Stimulated activated CD4-positive, alpha-beta T cell treated with anti-CD3 and anti-CD28 coated beads, Interleukin-4, amount 100 ng/mL, for 1 hour (primary cell): ENCODE data around the gene PCDHGB5.
"Not testable (repeated sequence)": the region's sequence is repeated elsewhere in the genome, so short reads cannot be mapped to it uniquely, and the experiment has no call there.

Experiments
- DNase-seq: peaks from one replicate; pipeline ENCODE4 v3.0.0-alpha.2; 2020

The PCDHGB5 gene

DNA sequence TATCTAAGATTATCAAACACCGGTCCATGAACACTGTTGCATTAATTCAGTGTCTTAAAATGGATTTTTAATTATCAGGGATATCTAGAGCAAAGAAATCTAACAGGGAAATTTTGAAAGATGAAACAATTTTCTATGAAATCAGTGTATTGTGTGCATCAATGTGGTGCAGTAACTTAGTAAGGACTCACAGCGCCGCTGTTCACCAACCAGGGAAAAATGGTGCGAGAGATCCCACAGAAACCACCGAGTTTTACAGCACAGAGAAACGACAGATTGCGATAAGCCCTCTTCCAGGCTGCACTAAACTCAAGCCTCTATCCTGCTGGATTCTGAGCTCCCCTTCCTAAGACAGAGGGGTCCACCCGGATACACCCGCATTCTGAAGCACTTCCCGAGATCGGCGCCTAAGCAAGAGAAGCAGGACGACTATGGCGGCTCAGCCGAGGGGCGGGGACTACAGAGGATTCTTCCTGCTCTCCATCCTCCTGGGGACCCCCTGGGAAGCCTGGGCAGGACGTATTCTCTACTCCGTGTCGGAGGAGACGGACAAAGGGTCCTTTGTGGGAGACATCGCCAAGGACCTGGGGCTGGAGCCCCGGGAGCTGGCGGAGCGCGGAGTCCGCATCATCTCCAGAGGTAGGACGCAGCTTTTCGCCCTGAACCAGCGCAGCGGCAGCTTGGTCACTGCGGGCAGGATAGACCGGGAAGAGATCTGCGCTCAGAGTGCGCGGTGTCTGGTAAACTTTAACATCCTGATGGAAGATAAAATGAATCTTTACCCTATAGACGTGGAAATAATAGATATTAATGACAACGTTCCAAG, 15.1 kb upstream of the PCDHGB5 start, which contains the start of gene PCDHGA7:
Gene PCDHGA7 (plus strand): TSS at position 274 of the 826 bp plus-strand sequence. CDS start 158 bp downstream, at position 432.
- DNase-seq, result no peak

DNA sequence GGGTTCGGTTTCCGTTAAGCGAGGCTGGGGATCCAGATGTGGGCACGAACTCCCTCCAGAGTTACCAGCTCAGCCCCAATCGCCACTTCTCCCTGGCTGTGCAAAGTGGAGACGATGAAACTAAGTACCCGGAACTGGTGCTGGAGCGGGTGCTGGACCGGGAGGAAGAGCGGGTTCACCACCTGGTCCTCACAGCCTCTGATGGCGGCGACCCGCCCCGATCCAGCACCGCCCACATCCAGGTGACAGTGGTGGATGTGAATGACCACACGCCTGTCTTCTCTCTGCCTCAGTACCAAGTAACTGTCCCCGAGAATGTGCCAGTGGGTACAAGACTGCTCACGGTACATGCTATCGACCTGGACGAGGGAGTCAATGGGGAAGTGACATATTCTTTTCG, 14.4 kb upstream of the PCDHGB5 start:
- no peak for DNase-seq

DNA sequence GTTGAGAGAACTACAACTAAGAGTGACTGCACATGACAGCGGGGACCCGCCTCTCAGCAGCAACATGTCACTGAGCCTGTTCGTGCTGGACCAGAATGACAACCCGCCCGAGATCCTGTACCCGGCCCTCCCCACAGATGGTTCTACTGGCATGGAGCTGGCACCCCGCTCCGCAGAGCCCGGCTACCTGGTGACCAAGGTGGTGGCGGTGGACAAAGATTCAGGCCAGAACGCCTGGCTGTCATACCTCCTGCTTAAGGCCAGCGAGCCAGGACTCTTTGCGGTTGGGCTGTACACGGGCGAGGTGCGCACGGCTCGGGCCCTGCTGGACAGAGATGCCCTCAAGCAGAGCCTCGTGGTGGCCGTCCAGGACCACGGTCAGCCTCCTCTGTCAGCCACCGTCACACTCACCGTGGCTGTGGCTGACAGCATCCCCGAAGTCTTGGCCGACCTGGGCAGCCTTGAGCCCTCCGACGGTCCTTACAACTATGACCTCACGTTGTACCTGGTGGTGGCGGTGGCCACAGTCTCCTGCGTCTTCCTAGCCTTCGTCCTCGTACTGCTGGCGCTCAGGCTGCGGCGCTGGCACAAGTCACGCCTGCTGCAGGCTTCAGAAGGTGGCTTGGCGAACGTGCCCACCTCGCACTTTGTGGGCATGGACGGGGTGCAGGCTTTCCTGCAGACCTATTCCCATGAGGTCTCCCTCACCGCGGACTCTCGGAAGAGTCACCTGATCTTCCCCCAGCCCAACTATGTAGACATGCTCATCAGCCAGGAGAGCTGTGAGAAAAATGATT, 13.1 kb upstream of the PCDHGB5 start:
- no peak for DNase-seq

DNA sequence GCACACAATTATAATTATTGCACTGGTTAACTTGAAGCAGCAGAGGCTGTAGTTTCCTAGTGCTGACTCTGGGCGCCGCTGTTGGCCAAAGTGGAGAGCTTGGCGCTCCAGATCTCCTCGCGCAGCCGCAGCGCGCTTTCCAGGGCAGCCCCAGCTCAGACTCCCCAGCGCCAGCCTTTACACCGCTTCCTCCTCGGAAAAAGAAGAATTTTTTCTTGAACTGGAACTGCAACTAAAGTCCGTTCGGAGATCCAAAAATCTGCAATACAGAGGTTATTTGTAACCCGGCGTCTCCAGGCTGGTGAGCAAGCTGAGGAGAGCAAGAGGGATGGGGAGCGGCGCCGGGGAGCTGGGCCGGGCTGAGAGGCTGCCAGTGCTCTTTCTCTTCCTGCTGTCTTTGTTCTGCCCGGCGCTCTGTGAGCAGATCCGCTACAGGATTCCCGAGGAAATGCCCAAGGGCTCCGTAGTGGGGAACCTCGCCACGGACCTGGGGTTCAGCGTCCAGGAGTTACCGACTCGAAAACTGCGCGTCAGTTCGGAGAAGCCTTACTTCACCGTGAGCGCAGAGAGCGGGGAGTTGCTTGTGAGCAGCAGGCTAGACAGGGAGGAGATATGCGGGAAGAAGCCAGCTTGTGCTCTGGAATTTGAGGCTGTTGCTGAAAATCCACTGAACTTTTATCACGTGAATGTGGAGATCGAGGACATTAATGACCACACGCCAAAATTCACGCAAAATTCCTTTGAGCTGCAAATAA, 10.0 kb upstream of the PCDHGB5 start, which contains the start of gene PCDHGB4:
Gene PCDHGB4 (plus strand): TSS at position 142 of the 755 bp plus-strand sequence. CDS start 187 bp downstream, at position 329.
- peak; percentile 39 for DNase-seq

DNA sequence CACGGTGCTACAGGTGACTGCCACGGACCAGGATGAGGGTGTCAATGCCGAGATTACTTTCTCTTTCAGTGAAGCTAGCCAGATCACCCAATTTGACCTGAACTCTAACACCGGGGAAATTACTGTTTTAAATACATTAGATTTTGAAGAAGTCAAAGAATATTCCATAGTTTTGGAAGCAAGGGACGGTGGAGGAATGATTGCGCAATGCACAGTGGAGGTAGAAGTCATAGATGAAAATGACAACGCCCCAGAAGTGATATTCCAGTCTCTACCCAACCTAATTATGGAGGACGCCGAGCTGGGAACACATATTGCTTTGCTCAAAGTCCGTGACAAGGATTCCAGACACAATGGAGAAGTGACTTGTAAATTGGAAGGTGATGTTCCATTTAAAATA, 9.1 kb upstream of the PCDHGB5 start:
- no peak for DNase-seq

DNA sequence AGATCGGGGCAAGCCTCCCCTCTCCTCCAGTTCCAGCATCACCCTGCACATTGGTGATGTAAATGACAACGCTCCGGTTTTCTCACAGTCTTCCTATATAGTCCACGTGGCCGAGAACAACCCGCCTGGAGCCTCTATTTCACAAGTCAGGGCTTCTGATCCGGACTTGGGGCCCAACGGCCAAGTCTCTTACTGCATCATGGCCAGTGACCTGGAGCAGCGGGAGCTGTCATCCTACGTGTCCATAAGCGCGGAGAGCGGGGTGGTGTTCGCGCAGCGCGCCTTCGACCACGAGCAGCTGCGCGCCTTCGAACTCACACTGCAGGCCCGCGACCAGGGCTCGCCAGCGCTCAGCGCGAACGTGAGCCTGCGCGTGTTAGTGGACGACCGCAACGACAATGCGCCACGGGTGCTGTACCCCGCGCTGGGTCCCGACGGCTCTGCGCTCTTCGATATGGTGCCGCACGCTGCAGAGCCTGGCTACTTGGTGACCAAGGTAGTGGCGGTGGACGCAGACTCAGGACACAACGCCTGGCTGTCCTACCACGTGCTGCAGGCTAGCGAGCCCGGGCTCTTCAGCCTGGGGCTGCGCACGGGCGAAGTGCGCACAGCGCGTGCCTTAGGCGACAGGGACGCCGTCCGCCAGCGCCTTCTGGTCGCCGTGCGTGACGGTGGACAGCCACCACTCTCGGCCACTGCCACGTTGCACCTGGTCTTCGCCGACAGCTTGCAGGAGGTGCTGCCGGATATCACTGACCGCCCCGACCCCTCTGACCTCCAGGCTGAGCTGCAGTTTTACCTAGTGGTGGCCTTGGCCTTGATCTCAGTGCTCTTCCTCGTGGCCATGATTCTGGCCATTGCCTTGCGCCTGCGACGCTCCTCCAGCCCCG, 8.3 kb upstream of the PCDHGB5 start:
- DNase-seq, result no peak

DNA sequence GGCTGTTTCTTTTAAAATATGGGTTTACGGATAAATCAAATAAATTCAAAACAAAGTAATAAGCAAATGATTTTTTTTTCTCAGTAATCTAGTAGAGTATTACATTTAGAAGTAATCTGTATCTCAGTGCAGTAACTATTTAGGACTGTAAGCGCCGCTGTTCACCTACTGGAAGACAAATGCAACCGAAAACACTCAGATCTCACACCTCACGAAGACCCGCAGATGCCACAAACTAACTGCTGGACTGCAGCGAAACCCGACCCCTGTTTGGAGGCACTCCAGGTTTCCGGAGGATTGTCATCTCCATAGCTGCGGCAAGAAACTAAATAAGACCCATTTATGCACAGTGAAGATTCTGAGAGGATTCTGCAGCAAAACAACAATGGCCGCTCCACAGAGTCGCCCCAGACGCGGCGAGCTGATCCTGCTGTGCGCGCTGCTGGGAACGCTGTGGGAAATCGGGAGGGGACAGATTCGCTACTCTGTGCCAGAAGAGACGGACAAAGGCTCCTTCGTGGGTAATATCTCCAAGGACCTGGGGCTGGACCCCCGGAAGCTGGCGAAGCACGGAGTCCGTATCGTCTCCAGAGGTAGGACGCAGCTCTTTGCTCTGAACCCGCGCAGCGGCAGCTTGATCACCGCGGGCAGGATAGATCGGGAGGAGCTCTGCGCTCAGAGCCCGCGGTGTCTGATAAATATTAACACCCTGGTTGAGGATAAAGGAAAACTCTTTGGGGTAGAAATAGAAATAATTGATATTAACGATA, 5.1 kb upstream of the PCDHGB5 start, which contains the start of gene PCDHGA8:
Gene PCDHGA8 (plus strand): TSS at position 205 of the 770 bp plus-strand sequence. CDS start 181 bp downstream, at position 386.
- no peak for DNase-seq

DNA sequence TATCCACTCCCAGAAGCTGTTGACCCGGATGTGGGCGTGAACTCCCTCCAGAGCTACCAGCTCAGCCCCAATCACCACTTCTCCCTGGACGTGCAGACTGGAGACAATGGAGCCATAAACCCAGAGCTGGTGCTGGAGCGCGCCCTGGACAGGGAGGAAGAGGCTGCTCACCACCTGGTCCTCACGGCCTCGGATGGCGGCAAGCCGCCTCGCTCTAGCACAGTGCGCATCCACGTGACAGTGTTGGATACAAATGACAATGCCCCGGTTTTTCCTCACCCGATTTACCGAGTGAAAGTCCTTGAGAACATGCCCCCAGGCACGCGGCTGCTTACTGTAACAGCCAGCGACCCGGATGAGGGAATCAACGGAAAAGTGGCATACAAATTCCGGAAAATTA, 4.5 kb upstream of the PCDHGB5 start:
- no peak for DNase-seq

DNA sequence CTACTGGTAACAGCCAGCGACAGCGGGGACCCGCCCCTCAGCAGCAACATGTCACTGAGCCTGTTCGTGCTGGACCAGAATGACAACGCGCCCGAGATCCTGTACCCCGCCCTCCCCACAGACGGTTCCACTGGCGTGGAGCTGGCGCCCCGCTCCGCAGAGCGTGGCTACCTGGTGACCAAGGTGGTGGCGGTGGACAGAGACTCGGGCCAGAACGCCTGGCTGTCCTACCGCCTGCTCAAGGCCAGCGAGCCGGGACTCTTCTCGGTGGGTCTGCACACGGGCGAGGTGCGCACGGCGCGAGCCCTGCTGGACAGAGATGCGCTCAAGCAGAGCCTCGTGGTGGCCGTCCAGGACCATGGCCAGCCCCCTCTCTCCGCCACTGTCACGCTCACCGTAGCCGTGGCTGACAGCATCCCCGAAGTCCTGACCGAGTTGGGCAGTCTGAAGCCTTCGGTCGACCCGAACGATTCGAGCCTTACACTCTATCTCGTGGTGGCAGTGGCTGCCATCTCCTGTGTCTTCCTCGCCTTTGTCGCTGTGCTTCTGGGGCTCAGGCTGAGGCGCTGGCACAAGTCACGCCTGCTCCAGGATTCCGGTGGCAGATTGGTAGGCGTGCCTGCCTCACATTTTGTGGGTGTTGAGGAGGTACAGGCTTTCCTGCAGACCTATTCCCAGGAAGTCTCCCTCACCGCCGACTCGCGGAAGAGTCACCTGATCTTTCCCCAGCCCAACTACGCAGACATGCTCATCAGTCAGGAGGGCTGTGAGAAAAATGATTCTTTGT, 3.2 kb upstream of the PCDHGB5 start:
- not testable (repeated sequence) for DNase-seq

DNA sequence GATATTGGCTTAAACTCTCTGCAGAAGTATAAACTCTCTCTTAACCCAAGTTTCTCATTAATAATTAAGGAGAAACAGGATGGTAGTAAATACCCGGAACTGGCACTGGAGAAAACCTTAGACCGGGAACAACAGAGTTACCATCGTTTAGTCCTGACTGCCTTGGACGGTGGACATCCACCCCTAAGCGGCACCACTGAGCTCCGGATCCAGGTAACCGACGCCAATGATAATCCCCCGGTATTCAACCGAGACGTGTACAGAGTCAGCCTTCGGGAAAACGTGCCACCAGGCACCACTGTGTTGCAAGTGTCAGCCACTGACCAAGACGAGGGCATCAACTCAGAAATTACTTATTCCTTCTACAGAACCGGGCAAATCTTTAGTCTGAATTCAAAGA, 861 bp downstream of the PCDHGB5 start:
- no peak for DNase-seq

DNA sequence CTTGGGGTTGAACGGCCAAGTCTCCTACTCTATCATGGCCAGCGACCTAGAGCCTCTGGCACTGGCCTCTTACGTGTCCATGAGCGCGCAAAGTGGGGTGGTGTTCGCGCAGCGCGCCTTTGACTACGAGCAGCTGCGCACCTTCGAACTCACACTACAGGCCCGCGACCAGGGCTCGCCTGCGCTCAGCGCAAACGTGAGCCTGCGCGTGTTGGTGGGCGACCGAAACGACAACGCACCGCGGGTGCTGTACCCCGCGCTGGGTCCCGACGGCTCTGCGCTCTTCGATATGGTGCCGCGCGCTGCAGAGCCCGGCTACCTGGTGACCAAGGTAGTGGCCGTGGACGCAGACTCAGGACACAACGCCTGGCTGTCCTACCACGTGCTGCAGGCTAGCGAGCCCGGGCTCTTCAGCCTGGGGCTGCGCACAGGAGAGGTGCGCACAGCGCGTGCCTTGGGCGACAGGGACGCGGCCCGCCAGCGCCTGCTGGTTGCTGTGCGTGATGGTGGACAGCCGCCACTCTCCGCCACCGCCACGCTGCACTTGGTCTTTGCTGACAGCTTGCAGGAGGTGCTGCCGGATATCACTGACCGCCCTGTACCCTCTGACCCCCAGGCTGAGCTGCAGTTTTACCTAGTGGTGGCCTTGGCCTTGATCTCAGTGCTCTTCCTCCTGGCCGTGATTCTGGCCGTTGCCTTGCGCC, 2.0 kb downstream of the PCDHGB5 start:
- DNase-seq, result no peak

DNA sequence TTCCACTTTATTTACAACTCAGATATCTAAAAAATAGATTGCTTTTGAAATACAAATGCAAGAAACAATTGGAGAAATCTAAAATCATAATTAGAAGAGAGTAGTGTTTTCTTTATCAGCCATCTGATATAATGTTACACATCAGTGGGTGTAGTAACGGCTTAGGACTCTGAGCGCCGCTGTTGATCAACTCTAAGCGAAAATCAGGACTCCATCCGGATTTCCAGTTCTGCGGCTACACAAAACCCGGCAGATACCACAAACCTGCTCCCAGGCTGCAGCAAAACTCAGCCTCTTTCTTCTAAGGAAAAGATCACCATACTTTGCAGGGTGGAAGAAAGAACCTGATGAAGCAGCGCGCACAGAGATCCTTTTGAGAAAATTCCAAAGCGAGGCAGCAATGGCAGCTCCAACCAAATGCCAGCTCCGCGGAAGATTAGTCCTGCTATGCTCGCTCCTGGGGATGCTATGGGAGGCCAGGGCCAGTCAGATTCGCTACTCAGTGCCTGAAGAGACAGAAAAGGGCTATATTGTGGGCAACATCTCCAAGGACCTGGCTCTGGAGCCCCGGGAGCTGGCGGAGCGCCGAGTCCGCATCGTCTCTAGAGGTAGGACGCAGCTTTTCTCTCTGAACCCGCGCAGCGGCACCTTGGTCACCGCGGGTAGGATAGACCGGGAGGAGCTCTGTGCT, 5.0 kb downstream of the PCDHGB5 start, which contains the start of gene PCDHGA9:
Gene PCDHGA9 (plus strand): TSS at position 226 of the 691 bp plus-strand sequence. CDS start 175 bp downstream, at position 401.
- no peak for DNase-seq

DNA sequence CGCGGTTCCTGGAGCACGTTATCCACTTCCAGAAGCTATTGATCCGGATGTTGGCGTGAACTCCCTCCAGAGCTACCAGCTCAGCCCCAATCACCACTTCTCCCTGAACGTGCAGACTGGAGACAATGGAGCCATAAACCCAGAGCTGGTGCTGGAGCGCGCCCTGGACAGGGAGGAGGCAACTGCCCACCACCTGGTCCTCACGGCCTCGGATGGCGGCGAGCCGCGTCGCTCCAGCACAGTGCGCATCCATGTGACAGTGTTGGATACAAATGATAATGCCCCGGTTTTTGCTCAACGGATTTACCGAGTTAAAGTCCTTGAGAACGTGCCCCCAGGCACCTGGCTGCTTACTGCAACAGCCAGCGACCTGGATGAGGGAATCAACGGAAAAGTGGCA, 5.6 kb downstream of the PCDHGB5 start:
- no peak for DNase-seq

DNA sequence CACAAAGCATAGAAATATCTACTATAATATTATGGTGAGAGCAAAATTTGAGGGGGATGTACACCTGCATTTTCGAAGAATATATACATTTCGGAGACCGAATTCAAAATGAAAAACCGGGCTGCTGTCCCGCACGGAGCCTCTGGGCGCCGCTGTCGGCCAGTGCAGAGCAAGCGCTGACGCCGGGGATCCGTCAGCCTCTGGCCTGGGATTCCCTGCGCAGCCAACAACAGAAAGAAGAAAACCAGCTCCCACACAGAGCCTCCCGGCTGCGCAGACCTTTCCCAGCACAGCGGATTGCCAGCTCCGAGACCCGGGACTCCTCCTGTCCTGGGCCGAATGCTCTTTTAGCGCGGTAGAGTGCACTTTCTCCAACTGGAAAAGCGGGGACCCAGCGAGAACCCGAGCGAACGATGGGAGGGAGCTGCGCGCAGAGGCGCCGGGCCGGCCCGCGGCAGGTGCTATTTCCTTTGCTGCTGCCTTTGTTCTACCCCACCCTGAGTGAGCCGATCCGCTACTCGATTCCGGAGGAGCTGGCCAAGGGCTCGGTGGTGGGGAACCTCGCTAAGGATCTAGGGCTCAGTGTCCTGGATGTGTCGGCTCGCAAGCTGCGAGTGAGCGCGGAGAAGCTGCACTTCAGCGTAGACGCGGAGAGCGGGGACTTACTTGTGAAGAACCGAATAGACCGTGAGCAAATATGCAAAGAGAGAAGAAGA, 10.2 kb downstream of the PCDHGB5 start, which contains the start of gene PCDHGB6:
Gene PCDHGB6 (plus strand): TSS at position 232 of the 716 bp plus-strand sequence. CDS start 182 bp downstream, at position 414.
- peak; percentile 50 for DNase-seq

DNA sequence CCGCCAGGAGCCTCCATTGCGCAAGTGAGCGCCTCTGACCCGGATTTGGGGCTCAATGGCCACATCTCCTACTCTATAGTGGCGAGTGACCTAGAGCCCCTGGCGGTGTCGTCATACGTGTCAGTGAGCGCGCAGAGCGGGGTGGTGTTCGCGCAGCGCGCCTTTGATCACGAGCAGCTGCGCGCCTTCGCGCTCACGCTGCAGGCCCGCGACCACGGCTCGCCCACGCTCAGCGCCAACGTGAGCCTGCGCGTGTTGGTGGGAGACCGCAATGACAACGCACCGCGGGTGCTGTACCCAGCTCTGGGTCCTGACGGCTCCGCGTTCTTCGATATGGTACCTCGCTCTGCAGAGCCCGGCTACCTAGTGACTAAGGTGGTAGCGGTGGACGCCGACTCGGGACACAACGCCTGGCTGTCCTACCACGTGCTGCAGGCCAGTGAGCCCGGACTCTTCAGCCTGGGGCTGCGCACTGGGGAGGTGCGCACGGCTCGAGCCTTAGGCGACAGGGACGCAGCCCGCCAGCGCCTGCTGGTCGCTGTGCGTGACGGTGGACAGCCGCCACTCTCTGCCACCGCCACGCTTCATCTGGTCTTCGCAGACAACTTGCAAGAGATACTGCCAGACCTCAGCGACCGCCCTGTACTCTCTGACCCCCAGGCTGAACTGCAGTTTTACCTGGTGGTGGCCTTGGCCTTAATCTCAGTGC, 12.0 kb downstream of the PCDHGB5 start:
- no peak for DNase-seq

DNA sequence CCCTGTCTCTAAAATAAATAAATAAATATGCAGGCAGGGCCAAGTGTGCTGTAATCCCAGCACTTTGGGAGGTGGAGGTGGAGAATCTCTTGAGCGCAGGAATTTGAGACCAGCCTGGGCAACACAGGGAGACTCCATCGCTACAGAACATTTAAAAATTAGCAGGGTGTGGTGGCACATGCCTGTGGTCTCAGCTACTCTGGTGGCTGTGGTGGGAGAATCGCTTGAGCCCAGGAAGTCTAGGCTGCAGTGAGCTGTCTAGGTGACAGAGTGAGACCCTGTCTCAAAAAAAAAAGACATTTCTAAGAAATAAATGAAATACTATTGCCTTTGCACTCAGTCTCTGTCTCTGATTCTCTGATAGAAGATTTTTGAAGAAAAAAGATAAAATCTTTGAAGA, 13.8 kb downstream of the PCDHGB5 start:
- DNase-seq, result no peak

DNA sequence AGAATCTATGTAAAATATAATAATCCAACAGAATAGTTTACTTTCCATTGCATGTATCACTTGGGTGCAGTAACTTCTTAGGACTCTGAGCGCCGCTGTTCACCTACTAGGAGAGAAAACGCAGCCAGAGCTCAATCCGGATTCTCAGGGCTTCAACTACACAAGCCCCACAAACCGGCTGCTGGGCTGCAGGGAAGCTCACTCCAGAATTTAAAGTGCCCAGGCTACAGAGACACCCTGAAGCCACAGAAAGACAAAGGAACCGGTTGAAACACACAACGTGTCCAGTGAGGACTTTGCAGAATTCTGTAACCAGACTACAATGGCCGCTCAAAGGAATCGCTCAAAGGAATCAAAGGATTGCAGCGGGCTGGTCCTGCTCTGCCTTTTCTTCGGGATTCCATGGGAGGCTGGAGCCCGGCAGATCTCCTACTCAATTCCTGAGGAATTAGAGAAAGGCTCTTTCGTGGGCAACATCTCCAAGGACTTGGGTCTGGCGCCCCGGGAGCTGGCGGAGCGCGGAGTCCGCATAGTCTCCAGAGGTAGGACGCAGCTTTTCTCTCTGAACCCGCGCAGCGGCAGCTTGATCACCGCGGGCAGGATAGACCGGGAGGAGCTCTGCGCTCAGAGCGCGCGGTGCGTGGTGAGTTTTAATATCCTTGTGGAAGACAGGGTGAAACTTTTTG, 15.2 kb downstream of the PCDHGB5 start, which contains the start of gene PCDHGA10:
Gene PCDHGA10 (plus strand): TSS at position 134 of the 686 bp plus-strand sequence. CDS start 189 bp downstream, at position 323.
- DNase-seq, result peak; percentile 59
